SU-DHL-6 (cell line): ENCODE data around the gene KDSR.

ENCODE experiments used
- EZH2phosphoT487 ChIP-seq: fragments of 200-600 bp; sonication (generic), shearing (Covaris generic); conservative IDR thresholded peaks from 2 replicates; pipeline ENCODE4 v1.6.1; 2018; ENCODE audit warnings: mild to moderate bottlenecking, antibody characterized with exemption, low read length, moderate library complexity, mixed read lengths
- TF ChIP-seq, protein P1 (sequence below): fragments of 200-600 bp; sonication (generic); IDR thresholded peaks from one replicate; pipeline ENCODE4 v1.5.1; 2017; ENCODE audit warnings: antibody characterized with exemption, mild to moderate bottlenecking, low read length, moderate library complexity; ENCODE audit not compliant: insufficient read depth, poor library complexity, severe bottlenecking

DNA sequence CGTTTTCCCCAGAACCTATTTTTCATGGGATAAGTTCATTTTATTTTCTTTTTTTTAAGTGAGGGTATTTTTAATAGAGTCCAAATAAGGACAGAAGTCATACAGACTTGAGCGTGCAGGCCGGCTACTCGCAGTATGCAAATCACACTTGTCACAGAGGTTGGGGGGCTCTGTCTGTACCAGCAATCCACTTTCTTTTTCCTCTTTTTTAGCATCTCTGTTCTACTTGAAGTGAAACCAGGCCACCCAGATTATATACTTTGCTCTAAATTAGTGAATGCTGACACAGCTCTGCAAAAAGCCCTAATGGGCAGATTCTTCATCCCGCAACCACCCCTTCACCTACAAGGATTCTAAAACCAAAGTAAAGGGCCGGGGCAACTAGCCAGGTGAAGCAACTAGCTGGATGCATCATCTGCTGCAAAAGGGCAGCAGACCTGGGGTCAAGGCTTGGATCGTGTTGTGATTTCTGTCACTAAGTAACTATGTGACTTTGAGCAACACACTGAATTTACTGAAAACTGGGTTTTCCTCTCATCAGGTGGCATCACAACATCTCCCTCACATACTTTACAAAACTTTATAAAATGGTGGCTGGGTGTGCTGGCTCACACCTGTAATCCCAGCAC lies 18.4 kb downstream of the KDSR start:
- TF ChIP-seq, protein P1, sequence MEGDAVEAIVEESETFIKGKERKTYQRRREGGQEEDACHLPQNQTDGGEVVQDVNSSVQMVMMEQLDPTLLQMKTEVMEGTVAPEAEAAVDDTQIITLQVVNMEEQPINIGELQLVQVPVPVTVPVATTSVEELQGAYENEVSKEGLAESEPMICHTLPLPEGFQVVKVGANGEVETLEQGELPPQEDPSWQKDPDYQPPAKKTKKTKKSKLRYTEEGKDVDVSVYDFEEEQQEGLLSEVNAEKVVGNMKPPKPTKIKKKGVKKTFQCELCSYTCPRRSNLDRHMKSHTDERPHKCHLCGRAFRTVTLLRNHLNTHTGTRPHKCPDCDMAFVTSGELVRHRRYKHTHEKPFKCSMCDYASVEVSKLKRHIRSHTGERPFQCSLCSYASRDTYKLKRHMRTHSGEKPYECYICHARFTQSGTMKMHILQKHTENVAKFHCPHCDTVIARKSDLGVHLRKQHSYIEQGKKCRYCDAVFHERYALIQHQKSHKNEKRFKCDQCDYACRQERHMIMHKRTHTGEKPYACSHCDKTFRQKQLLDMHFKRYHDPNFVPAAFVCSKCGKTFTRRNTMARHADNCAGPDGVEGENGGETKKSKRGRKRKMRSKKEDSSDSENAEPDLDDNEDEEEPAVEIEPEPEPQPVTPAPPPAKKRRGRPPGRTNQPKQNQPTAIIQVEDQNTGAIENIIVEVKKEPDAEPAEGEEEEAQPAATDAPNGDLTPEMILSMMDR = no peak
- no peak for TF ChIP-seq EZH2phosphoT487
